ENCODE data around the gene TMTC3. TPM values are rescaled to one million over a fixed set of nuclear protein-coding genes. Genes with fewer than 3 reads are reported as not detected.

The TMTC3 gene
- polyA plus RNA-seq, 2 of the 4 experiments (the other 2 are of a cell fraction) = 12.0 to 34.9 TPM

- ChIA-PET POLR2A (interaction anchor here (0.7 kb wide), 1 partner anchor 11 kb away, joined by 3 read pairs; no protein-coding TSS in a partner anchor), CTCF (interaction anchor here (0.9 to 3.6 kb wide), 6 partner anchors 237 to 1306 kb away, joined by 3 to 32 read pairs (median 3); no protein-coding TSS in a partner anchor)
- WGBS (ENCODE audit: missing lambda C conversion rate) = 89% methylated on average over 1 of the region's 1 CpG
- Histone ChIP-seq H3K4me1 (no peaks in the 10 kb centered on the region), H3K4me3 (no peak overlapping the region), H3K27ac (peak overlapping the region in 1 of 2 experiments; percentile 55; a peak in 1 of 6 replicates), H3K4me2 (no peak overlapping the region), H3K9me3 (no peaks in the 10 kb centered on the region)
- no peak for TF ChIP-seq EHF (CRISPR knock-in tag; IDR thresholded peaks at IDR 0.05)
- TF ChIP-seq NFE2L2 (conservative IDR thresholded peaks at IDR 0.05; ENCODE audit: low read length) = no peak
- TF ChIP-seq JUN (IDR thresholded peaks at IDR 0.05) = no peak
- TF ChIP-seq CHD4 (IDR thresholded peaks at IDR 0.05; ENCODE audit: borderline replicate concordance) = no peak
- TF ChIP-seq SMC3 (IDR thresholded peaks at IDR 0.05) = no peak
- no peak for TF ChIP-seq HDAC2 (IDR thresholded peaks at IDR 0.05)
- no peak for TF ChIP-seq MAFK (IDR thresholded peaks at IDR 0.05; ENCODE audit: partially characterized antibody)
- ATAC-seq = no peak
- no peak for FAIRE-seq
- no peak for DNase-seq (ENCODE audit: low read depth in 1 of 2, low spot score in 1 of 2)
Measured at GRCh38 chr12:88156075-88156654, 14.1 kb downstream of the TMTC3 start.

GRCh38 chr12:88163371-88163770 is 21.3 kb downstream of the TMTC3 start:
- TF ChIP-seq HES2 (IDR thresholded peaks at IDR 0.05) (no peak), POLR2AphosphoS2 (conservative IDR thresholded peaks at IDR 0.05; ENCODE audit: low read length) (no peak), MYC (IDR thresholded peaks at IDR 0.05; ENCODE audit: borderline replicate concordance, low read length) (no peak), HMGXB4 (CRISPR knock-in tag; IDR thresholded peaks at IDR 0.05; ENCODE audit: borderline replicate concordance) (no peak), TFCP2L1 (CRISPR knock-in tag; IDR thresholded peaks at IDR 0.05) (no peak), PHF8 (IDR thresholded peaks at IDR 0.05; ENCODE audit: borderline replicate concordance, low read depth) (no peak), JUNB (IDR thresholded peaks at IDR 0.05) (no peak), NR3C1 (IDR thresholded peaks at IDR 0.05) (no peak), CTCF (IDR thresholded peaks at IDR 0.05) (no peak), RARB (CRISPR knock-in tag; IDR thresholded peaks at IDR 0.05) (no peak), KDM5A (IDR thresholded peaks at IDR 0.05) (no peak), RNF2 (IDR thresholded peaks at IDR 0.05; ENCODE audit: borderline replicate concordance, low read depth) (no peak), MAX (IDR thresholded peaks at IDR 0.05) (no peak), ZFP36 (IDR thresholded peaks at IDR 0.05; ENCODE audit: borderline replicate concordance, partially characterized antibody) (no peak), MAZ (IDR thresholded peaks at IDR 0.05; ENCODE audit: borderline replicate concordance, low read depth, low read length) (no peak), ZC3H11A (IDR thresholded peaks at IDR 0.05) (no peak), FOSL2 (IDR thresholded peaks at IDR 0.05) (no peak), FOSL2 (CRISPR knock-in tag; IDR thresholded peaks at IDR 0.05) (no peak)
- FAIRE-seq = no peak
- 89% methylated on average over 2 of the region's 2 CpGs for WGBS (ENCODE audit: missing lambda C conversion rate)
- CTCF ChIA-PET = no interaction called here
- H3K9me3 ChIP-seq = no peaks in the 10 kb centered on the region
- POLR2A ChIA-PET = no interaction called here
- H3K4me1 ChIP-seq = no peaks in the 10 kb centered on the region
- no peak overlapping the region for H3K4me3 ChIP-seq
- DNase-seq (ENCODE audit: low read depth in 1 of 2, low spot score in 1 of 2) = no peak
- no peak overlapping the region for H3K4me2 ChIP-seq
- no peak overlapping the region for H3K27ac ChIP-seq
- ATAC-seq = no peak

Data from A549 (cell line).